ENCODE results near the gene RASA3. TPM values are rescaled to one million over a fixed set of nuclear protein-coding genes. Genes with fewer than 3 reads are reported as not detected.

Gene RASA3
- total RNA-seq, 1 experiment from 2014 or later: 18.6 TPM

DNA sequence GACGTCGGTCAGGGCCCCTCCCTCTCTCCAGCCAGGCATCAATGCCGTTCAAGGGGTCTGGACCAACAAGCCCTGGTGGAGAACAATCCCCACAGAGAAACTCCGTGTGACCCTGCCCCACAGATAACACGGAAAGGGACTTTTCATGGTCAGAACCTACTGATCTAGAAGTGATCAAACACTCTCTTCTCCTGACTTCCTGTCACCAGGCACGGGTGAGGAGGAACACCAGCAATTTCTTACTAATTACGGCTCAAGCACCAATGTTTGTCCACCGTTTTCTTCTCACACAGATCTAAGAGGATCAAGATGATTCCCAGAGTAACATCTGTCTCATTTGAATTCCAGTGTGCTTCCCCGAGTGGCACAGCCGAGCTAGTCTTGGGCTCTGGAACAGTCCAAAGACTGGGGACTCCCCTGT lies 11.8 kb downstream of the RASA3 start (continued):
- TF ChIP-seq, protein P1, sequence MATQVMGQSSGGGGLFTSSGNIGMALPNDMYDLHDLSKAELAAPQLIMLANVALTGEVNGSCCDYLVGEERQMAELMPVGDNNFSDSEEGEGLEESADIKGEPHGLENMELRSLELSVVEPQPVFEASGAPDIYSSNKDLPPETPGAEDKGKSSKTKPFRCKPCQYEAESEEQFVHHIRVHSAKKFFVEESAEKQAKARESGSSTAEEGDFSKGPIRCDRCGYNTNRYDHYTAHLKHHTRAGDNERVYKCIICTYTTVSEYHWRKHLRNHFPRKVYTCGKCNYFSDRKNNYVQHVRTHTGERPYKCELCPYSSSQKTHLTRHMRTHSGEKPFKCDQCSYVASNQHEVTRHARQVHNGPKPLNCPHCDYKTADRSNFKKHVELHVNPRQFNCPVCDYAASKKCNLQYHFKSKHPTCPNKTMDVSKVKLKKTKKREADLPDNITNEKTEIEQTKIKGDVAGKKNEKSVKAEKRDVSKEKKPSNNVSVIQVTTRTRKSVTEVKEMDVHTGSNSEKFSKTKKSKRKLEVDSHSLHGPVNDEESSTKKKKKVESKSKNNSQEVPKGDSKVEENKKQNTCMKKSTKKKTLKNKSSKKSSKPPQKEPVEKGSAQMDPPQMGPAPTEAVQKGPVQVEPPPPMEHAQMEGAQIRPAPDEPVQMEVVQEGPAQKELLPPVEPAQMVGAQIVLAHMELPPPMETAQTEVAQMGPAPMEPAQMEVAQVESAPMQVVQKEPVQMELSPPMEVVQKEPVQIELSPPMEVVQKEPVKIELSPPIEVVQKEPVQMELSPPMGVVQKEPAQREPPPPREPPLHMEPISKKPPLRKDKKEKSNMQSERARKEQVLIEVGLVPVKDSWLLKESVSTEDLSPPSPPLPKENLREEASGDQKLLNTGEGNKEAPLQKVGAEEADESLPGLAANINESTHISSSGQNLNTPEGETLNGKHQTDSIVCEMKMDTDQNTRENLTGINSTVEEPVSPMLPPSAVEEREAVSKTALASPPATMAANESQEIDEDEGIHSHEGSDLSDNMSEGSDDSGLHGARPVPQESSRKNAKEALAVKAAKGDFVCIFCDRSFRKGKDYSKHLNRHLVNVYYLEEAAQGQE (IDR thresholded peaks at IDR 0.05; ENCODE audit: low read depth): no peak
- TF ChIP-seq POLR2AphosphoS5 (IDR thresholded peaks at IDR 0.05; ENCODE audit: low read depth, low read length) (no peak), EGR1 (IDR thresholded peaks at IDR 0.05; ENCODE audit: low read depth) (no peak), CTCF (IDR thresholded peaks at IDR 0.05 in 2 of 3, conservative IDR thresholded peaks at IDR 0.05 in 1 of 3; ENCODE audit: borderline replicate concordance in 1 of 3, insufficient read depth in 1 of 3, low read depth in 2 of 3, low read length in 2 of 3) (no peak)

GRCh38 chr13:114119196-114119595 lies 13.2 kb downstream of the RASA3 start:
- ATAC-seq (peak; percentile 66), DNase-seq (ENCODE audit: low read depth, low spot score) (no peak)
- peaks cover 4 to 39% of the 10 kb centered on the region in 2 experiments; a peak in 3 of 4 replicates for H3K4me1 ChIP-seq (ENCODE audit: control insufficient read depth in 1 of 2, insufficient read depth in 2 of 2, low read length in 2 of 2)
- peak overlapping the region; percentile 76 for H3K4me2 ChIP-seq (ENCODE audit: low read length)
- no peak for TF ChIP-seq POLR2AphosphoS5 (IDR thresholded peaks at IDR 0.05; ENCODE audit: low read depth, low read length)
- TF ChIP-seq CTCF (IDR thresholded peaks at IDR 0.05 in 2 of 3, conservative IDR thresholded peaks at IDR 0.05 in 1 of 3; ENCODE audit: borderline replicate concordance in 1 of 3, insufficient read depth in 1 of 3, low read depth in 2 of 3, low read length in 2 of 3): no peak
- TF ChIP-seq, protein P2, sequence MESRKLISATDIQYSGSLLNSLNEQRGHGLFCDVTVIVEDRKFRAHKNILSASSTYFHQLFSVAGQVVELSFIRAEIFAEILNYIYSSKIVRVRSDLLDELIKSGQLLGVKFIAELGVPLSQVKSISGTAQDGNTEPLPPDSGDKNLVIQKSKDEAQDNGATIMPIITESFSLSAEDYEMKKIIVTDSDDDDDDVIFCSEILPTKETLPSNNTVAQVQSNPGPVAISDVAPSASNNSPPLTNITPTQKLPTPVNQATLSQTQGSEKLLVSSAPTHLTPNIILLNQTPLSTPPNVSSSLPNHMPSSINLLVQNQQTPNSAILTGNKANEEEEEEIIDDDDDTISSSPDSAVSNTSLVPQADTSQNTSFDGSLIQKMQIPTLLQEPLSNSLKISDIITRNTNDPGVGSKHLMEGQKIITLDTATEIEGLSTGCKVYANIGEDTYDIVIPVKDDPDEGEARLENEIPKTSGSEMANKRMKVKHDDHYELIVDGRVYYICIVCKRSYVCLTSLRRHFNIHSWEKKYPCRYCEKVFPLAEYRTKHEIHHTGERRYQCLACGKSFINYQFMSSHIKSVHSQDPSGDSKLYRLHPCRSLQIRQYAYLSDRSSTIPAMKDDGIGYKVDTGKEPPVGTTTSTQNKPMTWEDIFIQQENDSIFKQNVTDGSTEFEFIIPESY (IDR thresholded peaks at IDR 0.05; ENCODE audit: extremely low read depth, insufficient replicate concordance, low read length): no peak
- TF ChIP-seq SRF (IDR thresholded peaks at IDR 0.05; ENCODE audit: low read depth): no peak
- no peak for TF ChIP-seq TCF7L2 (IDR thresholded peaks at IDR 0.05; ENCODE audit: borderline replicate concordance, extremely low read depth, insufficient read depth, insufficient read length)
- TF ChIP-seq CBX3 (IDR thresholded peaks at IDR 0.05; ENCODE audit: low read depth): no peak
- TF ChIP-seq EGR1 (IDR thresholded peaks at IDR 0.05; ENCODE audit: low read depth): no peak
- no peak for TF ChIP-seq JUND (IDR thresholded peaks at IDR 0.05)
- TF ChIP-seq SP1 (IDR thresholded peaks at IDR 0.05; ENCODE audit: low read depth): no peak
- TF ChIP-seq FOSL1 (IDR thresholded peaks at IDR 0.05; ENCODE audit: low read depth): no peak
- no peak for TF ChIP-seq YY1 (IDR thresholded peaks at IDR 0.05; ENCODE audit: extremely low read depth, insufficient replicate concordance, low read depth, low read length)
- TF ChIP-seq SIN3A (IDR thresholded peaks at IDR 0.05; ENCODE audit: low read depth): no peak
- TF ChIP-seq CEBPB (IDR thresholded peaks at IDR 0.05; ENCODE audit: low read depth): no peak
- intact Hi-C loops (cut with micrococcal nuclease): no loop called here
- RAD21 ChIA-PET (ENCODE audit: low non-redundant PET in 1 of 2, low total read pairs in 2 of 2, uncharacterized antibody in 2 of 2, unreplicated experiment in 2 of 2): no interaction called here
- BruUV-seq (replicated peaks): no TSS peak
- no peaks in the 10 kb centered on the region for H3K36me3 ChIP-seq (ENCODE audit: control insufficient read depth in 1 of 2, insufficient read depth in 2 of 2, low read length in 2 of 2)
- CTCF ChIA-PET: no interaction called here
- no peaks in the 10 kb centered on the region for H4K20me1 ChIP-seq (ENCODE audit: insufficient read depth)
- peak overlapping the region; percentile 57 for H3K9ac ChIP-seq (ENCODE audit: low read length)
- peak overlapping the region; percentile 26 to 43; a peak in 3 of 4 replicates for H3K4me3 ChIP-seq (replicated peaks in 1 of 2; ENCODE audit: low read depth in 1 of 2, low read length in 2 of 2)
- peak overlapping the region; percentile 18; the same call in 1 of the 2 replicates for H3K27ac ChIP-seq (ENCODE audit: low read depth, low read length)
- peaks cover 69% of the 10 kb centered on the region for H3K79me2 ChIP-seq (ENCODE audit: insufficient read depth, low read length)
- H3K27me3 ChIP-seq (ENCODE audit: insufficient read depth, low read length): no peaks in the 10 kb centered on the region
- no peaks in the 10 kb centered on the region for H3K9me3 ChIP-seq (ENCODE audit: control insufficient read depth in 1 of 2, insufficient read depth in 1 of 2, low read depth in 1 of 2, low read length in 2 of 2)
- POLR2A ChIA-PET: no interaction called here
- no peaks in the 10 kb centered on the region for H3K9me2 ChIP-seq (ENCODE audit: insufficient read depth)
- no peak overlapping the region for H2AFZ ChIP-seq (ENCODE audit: low read depth, low read length, poor library complexity, severe bottlenecking)

Data from HCT116 (cell line).